CD4-positive, alpha-beta T cell treated with Interleukin-17A for 4 hours (primary cell): ENCODE results near the gene TNFSF8.

ENCODE experiments used
- DNase-seq: peaks from one replicate; pipeline ENCODE4 v3.0.0-alpha.2; 2020; ENCODE audit warnings: mixed read lengths

TNFSF8 gene

DNA sequence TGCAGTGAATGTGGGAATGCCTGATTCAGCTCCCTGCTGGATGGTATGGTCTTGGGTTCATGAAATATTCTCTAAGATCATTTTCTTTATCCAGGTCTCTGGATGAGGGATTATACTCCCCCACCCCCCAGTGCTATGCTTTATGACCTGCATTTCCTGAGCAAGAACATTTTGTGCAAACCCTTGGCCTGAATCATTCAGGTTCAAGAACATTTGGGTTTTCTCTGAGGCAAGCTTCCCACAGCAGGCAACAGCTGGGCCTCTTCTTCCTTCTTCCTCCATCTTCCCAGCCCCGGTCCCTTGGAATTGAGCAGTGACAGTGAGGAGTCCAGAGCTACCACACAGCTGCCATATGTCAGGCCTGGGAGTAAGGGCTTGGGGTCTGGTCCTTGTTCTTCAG lies 65.9 kb downstream of the TNFSF8 start:
- DNase-seq: no peak

- no peak for DNase-seq
These were observed 68.3 kb downstream of the TNFSF8 start for GRCh38 chr9:114861922-114862605.

GRCh38 chr9:114861273-114861672 lies 69.1 kb downstream of the TNFSF8 start:
- no peak for DNase-seq

- no peak for DNase-seq
These were observed 70.2 kb downstream of the TNFSF8 start for GRCh38 chr9:114860187-114860586.

GRCh38 chr9:114856942-114857315 lies 73.5 kb downstream of the TNFSF8 start:
- DNase-seq: no peak

DNA sequence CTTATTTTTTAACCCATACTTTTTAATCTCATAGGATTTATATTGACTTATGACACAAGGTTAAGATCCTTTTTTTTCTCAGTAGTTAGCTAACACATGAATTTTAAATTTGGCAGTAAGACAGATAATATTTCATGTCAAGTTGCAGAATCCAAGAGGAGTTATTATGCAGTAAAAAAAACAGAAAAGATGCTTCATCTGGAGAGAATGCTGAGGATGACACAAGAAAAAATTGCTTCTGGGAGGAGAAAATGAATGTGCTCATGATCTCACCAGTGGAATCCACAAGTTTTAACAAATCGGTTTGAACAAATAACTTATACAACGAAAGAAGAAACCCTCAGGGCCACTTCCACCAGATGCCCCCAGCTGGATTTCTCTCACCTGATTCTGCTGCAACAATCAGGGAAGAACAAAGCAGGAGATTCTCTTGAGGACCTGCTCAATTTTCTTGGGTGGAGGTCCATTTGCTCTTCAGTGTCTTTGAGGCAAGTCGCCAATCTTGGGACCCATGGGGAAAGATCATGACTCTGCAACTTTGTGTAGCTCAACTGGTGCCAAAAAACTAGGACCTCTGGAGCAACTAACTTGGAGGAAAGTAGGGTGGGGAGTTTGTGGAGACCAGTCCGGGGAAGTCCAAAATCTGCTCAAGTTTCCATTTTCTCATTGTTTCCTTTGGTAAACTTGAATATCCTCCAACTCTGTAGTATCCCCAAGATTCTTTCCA lies 74.0 kb downstream of the TNFSF8 start:
- DNase-seq: no peak

DNA sequence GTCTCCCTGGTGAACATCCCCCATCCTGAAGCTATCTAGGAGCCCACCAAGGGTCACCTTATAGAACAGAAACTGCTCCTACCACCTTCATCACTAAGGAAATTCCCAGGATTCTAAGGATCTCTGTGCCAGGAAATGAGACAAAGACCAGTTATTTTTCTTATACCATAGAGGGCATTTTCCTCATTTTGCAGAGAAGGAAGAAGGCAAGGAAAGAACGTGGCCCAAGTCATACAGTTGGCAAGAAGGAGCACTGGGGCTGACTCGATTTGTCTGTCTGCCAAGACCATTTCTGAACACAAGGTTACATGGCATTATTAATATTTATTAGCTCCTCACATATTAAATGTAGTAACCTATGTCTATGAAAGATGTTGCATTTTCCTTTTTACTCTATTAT lies 74.9 kb downstream of the TNFSF8 start:
- no peak for DNase-seq

GRCh38 chr9:114854736-114855355 lies 75.5 kb downstream of the TNFSF8 start:
- no peak for DNase-seq

GRCh38 chr9:114853071-114853855 lies 77.1 kb downstream of the TNFSF8 start:
- DNase-seq: no peak

DNA sequence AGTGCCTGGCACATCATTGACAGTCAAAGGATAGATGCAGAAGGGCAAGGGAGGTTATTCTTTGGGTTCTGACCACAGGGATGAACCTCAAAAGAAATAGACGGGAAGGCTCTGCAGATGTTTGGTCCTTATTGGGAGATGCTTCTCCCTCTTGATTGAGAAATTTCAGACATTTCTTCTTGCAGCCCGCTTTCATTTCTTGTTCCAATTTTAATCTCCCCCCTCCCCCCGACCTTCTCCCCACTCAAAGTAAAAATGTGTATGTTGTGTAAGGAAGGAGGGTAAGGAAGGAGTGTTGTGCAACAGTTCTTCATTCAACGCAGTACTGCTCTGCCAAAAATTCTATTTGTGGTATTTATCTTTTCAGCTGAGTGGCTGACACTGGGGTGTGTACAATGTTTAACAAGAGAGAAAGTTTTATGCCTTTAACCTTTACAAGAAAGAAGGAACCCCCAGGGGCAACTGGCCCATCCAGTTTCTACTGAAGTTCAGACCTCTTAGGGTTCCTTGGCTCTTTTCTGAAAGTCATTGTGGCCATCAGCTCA lies 78.3 kb downstream of the TNFSF8 start:
- DNase-seq: no peak

GRCh38 chr9:114851306-114851705 lies 79.1 kb downstream of the TNFSF8 start:
- DNase-seq: no peak
